MCF 10A (cell line): Measurements from ENCODE around the gene BAHCC1. TPM values are rescaled to one million over a fixed set of nuclear protein-coding genes. Genes with fewer than 3 reads are reported as not detected.

Experiments
- BruUV-seq: library from RNA; stranded (reverse); fragments of 400-500 nt; replicated peaks from 2 replicates; lab custom pipeline; 2021; lab: Mats Ljungman, UMichigan
- CTCF ChIA-PET: fragments of 300-600 bp; sonication (Branson Sonifier 250); formaldehyde crosslinking; extraction: SDS; loops from one replicate; lab custom pipeline; 2021; ENCODE audit warnings: antibody characterized with exemption, inconsistent platforms; lab: Yijun Ruan, JAX
- POLR2A ChIA-PET: fragments of 300-600, 350-650 bp; sonication (Branson Sonifier 250); formaldehyde crosslinking; extraction: SDS; loops from one replicate; lab custom pipeline; 2020; ENCODE audit warnings: antibody characterized with exemption, inconsistent platforms; lab: Yijun Ruan, JAX
- DNase-seq: peaks from one replicate; pipeline ENCODE4 v3.0.0-alpha.2; 2018; ENCODE audit not compliant: unreplicated experiment
- H3K27ac Mint-ChIP-seq: one replicate; pipeline ENCODE4 v1.8.0; 2022; ENCODE audit warnings: mild to moderate bottlenecking, low read depth, mixed read lengths; ENCODE audit not compliant: unreplicated experiment
- H3K27me3 Mint-ChIP-seq: one replicate; pipeline ENCODE4 v1.8.0; 2022; ENCODE audit warnings: mixed read lengths; ENCODE audit not compliant: insufficient read depth, unreplicated experiment
- H3K36me3 Mint-ChIP-seq: one replicate; pipeline ENCODE4 v1.8.0; 2022; ENCODE audit warnings: mild to moderate bottlenecking, moderate library complexity, mixed read lengths; ENCODE audit not compliant: insufficient read depth, unreplicated experiment
- H3K4me1 Mint-ChIP-seq: one replicate; pipeline ENCODE4 v1.8.0; 2022; ENCODE audit warnings: mixed read lengths; ENCODE audit not compliant: insufficient read depth, unreplicated experiment
- H3K4me3 Mint-ChIP-seq: one replicate; pipeline ENCODE4 v1.8.0; 2022; ENCODE audit warnings: mild to moderate bottlenecking, moderate library complexity, mixed read lengths; ENCODE audit not compliant: unreplicated experiment
- H3K9me3 Mint-ChIP-seq: one replicate; pipeline ENCODE4 v1.8.0; 2022; ENCODE audit warnings: mixed read lengths; ENCODE audit not compliant: unreplicated experiment
- intact Hi-C: fragments of 100-400 bp; cut with micrococcal nuclease; formaldehyde crosslinking; loops from 2 replicates; pipeline ENCODE4 v1.14.1; 2022
- total RNA-seq: library from RNA; stranded (reverse); gene quantifications from 2 replicates; pipeline ENCODE4 v1.2.3, GENCODE V29; 2022
- TF ChIP-seq, protein P1 (sequence below): fragments of 200-600 bp; IDR thresholded peaks from one replicate; pipeline ENCODE4 v1.8.0; 2022; ENCODE audit warnings: antibody characterized with exemption, mild to moderate bottlenecking; ENCODE audit not compliant: unreplicated experiment

BAHCC1 gene
- total RNA-seq, 1 experiment from 2014 or later = 7.4 TPM

- ChIA-PET CTCF (interaction anchor here (0.7 kb wide), 1 partner anchor 12 kb away, joined by 3 read pairs; no protein-coding TSS in a partner anchor), POLR2A (no interaction called here)
- intact Hi-C loops = no loop called here
- TF ChIP-seq, protein P1, sequence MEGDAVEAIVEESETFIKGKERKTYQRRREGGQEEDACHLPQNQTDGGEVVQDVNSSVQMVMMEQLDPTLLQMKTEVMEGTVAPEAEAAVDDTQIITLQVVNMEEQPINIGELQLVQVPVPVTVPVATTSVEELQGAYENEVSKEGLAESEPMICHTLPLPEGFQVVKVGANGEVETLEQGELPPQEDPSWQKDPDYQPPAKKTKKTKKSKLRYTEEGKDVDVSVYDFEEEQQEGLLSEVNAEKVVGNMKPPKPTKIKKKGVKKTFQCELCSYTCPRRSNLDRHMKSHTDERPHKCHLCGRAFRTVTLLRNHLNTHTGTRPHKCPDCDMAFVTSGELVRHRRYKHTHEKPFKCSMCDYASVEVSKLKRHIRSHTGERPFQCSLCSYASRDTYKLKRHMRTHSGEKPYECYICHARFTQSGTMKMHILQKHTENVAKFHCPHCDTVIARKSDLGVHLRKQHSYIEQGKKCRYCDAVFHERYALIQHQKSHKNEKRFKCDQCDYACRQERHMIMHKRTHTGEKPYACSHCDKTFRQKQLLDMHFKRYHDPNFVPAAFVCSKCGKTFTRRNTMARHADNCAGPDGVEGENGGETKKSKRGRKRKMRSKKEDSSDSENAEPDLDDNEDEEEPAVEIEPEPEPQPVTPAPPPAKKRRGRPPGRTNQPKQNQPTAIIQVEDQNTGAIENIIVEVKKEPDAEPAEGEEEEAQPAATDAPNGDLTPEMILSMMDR = no peak
- BruUV-seq = no TSS peak
- Mint-ChIP-seq H3K27me3 (no peaks in the 10 kb centered on the region), H3K36me3 (no peaks in the 10 kb centered on the region), H3K27ac (no peak overlapping the region), H3K9me3 (no peaks in the 10 kb centered on the region), H3K4me3 (no peak overlapping the region), H3K4me1 (no peaks in the 10 kb centered on the region)
- no peak for DNase-seq
These were observed 11.5 kb upstream of the BAHCC1 start for GRCh38 chr17:81383504-81384421.

GRCh38 chr17:81384929-81385319 is 10.3 kb upstream of the BAHCC1 start:
- intact Hi-C loops = no loop called here
- TF ChIP-seq, protein P1 = no peak
- Mint-ChIP-seq H3K9me3 (no peaks in the 10 kb centered on the region), H3K36me3 (no peaks in the 10 kb centered on the region), H3K27me3 (no peaks in the 10 kb centered on the region), H3K4me1 (no peaks in the 10 kb centered on the region), H3K27ac (no peak overlapping the region), H3K4me3 (no peak overlapping the region)
- no TSS peak for BruUV-seq
- POLR2A ChIA-PET = interaction anchor here (1.0 kb wide), 1 partner anchor 10 kb away, joined by 3 read pairs; the partner anchor contains the start of gene BAHCC1
- CTCF ChIA-PET = interaction anchor here (0.8 to 0.9 kb wide), 2 partner anchors 10 to 21 kb away, joined by 3 to 4 read pairs; partner anchors contain the start of gene BAHCC1
- no peak for DNase-seq

DNA sequence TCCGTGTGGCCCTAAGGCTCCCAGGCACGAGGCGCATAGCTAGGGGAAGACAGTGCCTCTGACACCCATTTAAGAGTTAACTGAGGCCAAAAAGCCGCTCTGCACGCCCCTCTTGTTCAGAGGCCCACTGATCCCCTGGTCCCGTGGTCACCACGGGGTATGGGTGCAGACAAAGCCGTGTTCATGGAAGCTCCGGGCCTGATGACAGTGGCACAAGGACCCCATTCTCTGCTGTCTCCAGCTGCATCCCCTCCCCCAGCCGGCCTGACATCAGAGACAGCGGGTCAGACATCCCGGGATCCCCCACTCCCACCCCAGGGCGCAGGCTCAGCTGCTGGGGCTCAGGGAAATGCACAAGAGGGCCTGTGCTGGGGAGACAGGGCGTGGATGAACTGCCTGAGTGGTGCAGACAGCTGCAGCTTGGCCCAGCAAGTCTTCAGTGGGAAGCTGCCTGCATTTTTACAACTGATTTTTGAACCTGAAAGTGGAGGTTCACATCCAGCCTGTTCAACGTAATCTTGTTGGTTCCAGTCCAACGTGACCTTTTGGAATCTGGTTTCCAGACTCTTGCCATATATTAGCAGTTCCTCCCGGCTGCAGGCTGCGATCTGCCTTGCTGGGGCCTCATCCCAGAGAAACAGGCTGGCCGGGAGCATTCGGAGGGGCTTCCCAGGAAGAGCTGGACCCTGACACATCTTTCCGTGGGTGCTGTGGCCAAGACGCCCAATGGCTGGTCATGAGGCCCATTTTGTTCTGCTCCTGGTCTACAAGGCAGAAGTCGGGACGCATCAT is 9.7 kb upstream of the BAHCC1 start:
- POLR2A ChIA-PET = interaction anchor here (1.0 kb wide), 1 partner anchor 9 kb away, joined by 3 read pairs; the partner anchor contains the start of gene BAHCC1
- Mint-ChIP-seq H3K9me3 (no peaks in the 10 kb centered on the region), H3K4me1 (no peaks in the 10 kb centered on the region), H3K4me3 (peak overlapping the region; percentile 40), H3K36me3 (no peaks in the 10 kb centered on the region), H3K27me3 (no peaks in the 10 kb centered on the region), H3K27ac (no peak overlapping the region)
- DNase-seq = no peak
- intact Hi-C loops = no loop called here
- BruUV-seq = no TSS peak
- TF ChIP-seq, protein P1 = no peak
- CTCF ChIA-PET = interaction anchor here (0.8 to 0.9 kb wide), 2 partner anchors 9 to 20 kb away, joined by 3 to 4 read pairs; partner anchors contain the start of gene BAHCC1
